ENCODE measurements around the gene OGFOD2. TPM values are rescaled to one million over a fixed set of nuclear protein-coding genes. Genes with fewer than 3 reads are reported as not detected.

Gene OGFOD2
- total and polyA plus RNA-seq, 9 of the 15 experiments (the other 6 are each of a cell fraction or from before 2014, with no cell fraction given), result 1.4 to 111 (median 18.5) TPM

DNA sequence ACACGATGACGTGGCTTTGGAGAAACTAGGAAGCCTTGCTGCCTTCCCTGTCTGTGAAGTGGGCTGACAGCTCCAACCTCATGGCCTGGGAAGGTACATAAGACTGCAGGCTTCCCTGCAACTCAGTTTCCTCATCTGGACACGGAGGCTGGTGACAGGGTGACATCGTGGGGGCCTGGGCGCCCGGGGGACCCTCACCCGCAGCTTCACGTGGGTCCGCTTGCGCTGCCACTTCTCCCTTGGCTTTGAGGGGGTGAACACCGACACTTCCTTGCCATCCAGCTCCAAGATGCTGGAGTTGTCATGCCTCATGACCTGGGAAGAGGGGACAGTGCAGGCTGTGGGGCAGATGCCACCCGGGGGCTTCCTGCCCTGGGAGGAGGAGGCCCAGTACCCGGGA, 13.0 kb downstream of the OGFOD2 start:
- ChIA-PET POLR2A (interaction anchor here (1.0 to 1.1 kb wide), 2 partner anchors 9 to 10 kb away, joined by 3 read pairs; no protein-coding TSS in a partner anchor), CTCF (ENCODE audit: low intra/inter-chr PET ratio) (no interaction called here)
- H4K20me1 ChIP-seq (replicated peaks; ENCODE audit: control insufficient read depth, insufficient read depth, low read length), result 0 out of 2 replicates have a peak, but pooled peaks cover 3% of the 10 kb centered on the region
- H3K9ac ChIP-seq (ENCODE audit: insufficient read depth in 1 of 2, low read depth in 2 of 2, low read length in 2 of 2), result no peak overlapping the region
- intact Hi-C loops (cut with micrococcal nuclease) (loop anchor here (10.0 kb wide), 1 partner anchor 157 kb away; no protein-coding TSS in a partner anchor), in situ Hi-C loops (cut with MboI) (no loop called here)
- H3K4me2 ChIP-seq (ENCODE audit: insufficient read depth, low read length), result no peak overlapping the region
- H3K79me2 ChIP-seq (ENCODE audit: control insufficient read depth, insufficient read depth, low read length), result no peaks in the 10 kb centered on the region; the same call in 2 of the 3 replicates
- H3K27ac ChIP-seq (ENCODE audit: extremely low read depth, low read depth, low read length), result no peak overlapping the region
- DNase-seq (ENCODE audit: extremely low read depth in 1 of 4, low spot score in 3 of 4), result no peak
- no TSS peak for BruUV-seq (replicated peaks)
- TF ChIP-seq SMARCC2 (IDR thresholded peaks at IDR 0.05; ENCODE audit: low read depth) (no peak), GTF2B (IDR thresholded peaks at IDR 0.05; ENCODE audit: extremely low read depth, insufficient read length) (no peak)
- no peaks in the 10 kb centered on the region for H3K9me1 ChIP-seq (ENCODE audit: control insufficient read depth, insufficient read depth, low read length)
- no peak for FAIRE-seq
- H3K4me3 ChIP-seq, result no peak overlapping the region
- peaks cover 15 to 83% of the 10 kb centered on the region in 2 experiments for H3K4me1 ChIP-seq (replicated peaks in 1 of 2; ENCODE audit: control insufficient read depth in 2 of 2, insufficient read depth in 2 of 2, low read length in 2 of 2)
- H2AFZ ChIP-seq (ENCODE audit: low read depth, low read length), result no peak overlapping the region
- H3K36me3 ChIP-seq (ENCODE audit: control insufficient read depth, insufficient read depth, low read length), result peaks cover 14% of the 10 kb centered on the region; the same call in 2 of the 3 replicates
- no peaks in the 10 kb centered on the region for H3K9me3 ChIP-seq (replicated peaks; ENCODE audit: control insufficient read depth, insufficient read depth, low read depth, low read length)
- no peak for ATAC-seq
- WGBS (ENCODE audit: insufficient coverage, low coverage, missing lambda C conversion rate), result 72% methylated on average over 13 of the region's 13 CpGs
- H3K27me3 ChIP-seq (ENCODE audit: control insufficient read depth in 2 of 2, insufficient read depth in 2 of 2, low read length in 2 of 2), result no peaks in the 10 kb centered on the region

GRCh38 chr12:122988612-122989212, 13.7 kb downstream of the OGFOD2 start:
- 73% methylated on average over 18 of the region's 21 CpGs for WGBS (ENCODE audit: insufficient coverage, low coverage, missing lambda C conversion rate)
- Histone ChIP-seq H3K27ac (ENCODE audit: extremely low read depth, low read depth, low read length) (no peak overlapping the region), H3K9me1 (ENCODE audit: control insufficient read depth, insufficient read depth, low read length) (no peaks in the 10 kb centered on the region), H3K79me2 (ENCODE audit: control insufficient read depth, insufficient read depth, low read length) (no peaks in the 10 kb centered on the region), H3K4me2 (ENCODE audit: insufficient read depth, low read length) (no peak overlapping the region), H3K9ac (ENCODE audit: insufficient read depth in 1 of 2, low read depth in 2 of 2, low read length in 2 of 2) (peak overlapping the region in 1 of 2 experiments; percentile 58; a peak in 2 of 4 replicates), H3K36me3 (ENCODE audit: control insufficient read depth, insufficient read depth, low read length) (peaks cover 7% of the 10 kb centered on the region; the same call in 2 of the 3 replicates), H3K27me3 (ENCODE audit: control insufficient read depth in 2 of 2, insufficient read depth in 2 of 2, low read length in 2 of 2) (no peaks in the 10 kb centered on the region), H3K4me3 (no peak overlapping the region), H3K9me3 (replicated peaks; ENCODE audit: control insufficient read depth, insufficient read depth, low read depth, low read length) (no peaks in the 10 kb centered on the region), H4K20me1 (replicated peaks; ENCODE audit: control insufficient read depth, insufficient read depth, low read length) (no peaks in the 10 kb centered on the region), H2AFZ (ENCODE audit: low read depth, low read length) (no peak overlapping the region), H3K4me1 (replicated peaks in 1 of 2; ENCODE audit: control insufficient read depth in 2 of 2, insufficient read depth in 2 of 2, low read length in 2 of 2) (peaks cover 13 to 76% of the 10 kb centered on the region in 2 experiments)
- POLR2A ChIA-PET, result interaction anchor here (1.1 to 1.3 kb wide), 2 partner anchors 10 kb away, joined by 3 to 5 read pairs; no protein-coding TSS in a partner anchor
- intact Hi-C loops (cut with micrococcal nuclease), result loop anchor here (10.0 kb wide), 1 partner anchor 156 kb away; no protein-coding TSS in a partner anchor
- no peak for ATAC-seq
- DNase-seq (ENCODE audit: extremely low read depth in 1 of 4, low spot score in 3 of 4), result no peak
- CTCF ChIA-PET (ENCODE audit: low intra/inter-chr PET ratio), result no interaction called here
- no peak for FAIRE-seq
- in situ Hi-C loops (cut with MboI), result no loop called here
- BruUV-seq (replicated peaks), result no TSS peak
- TF ChIP-seq E2F8 (IDR thresholded peaks at IDR 0.05; ENCODE audit: low read depth, partially characterized antibody) (no peak), ZFP30 (CRISPR knock-in tag; IDR thresholded peaks at IDR 0.05; ENCODE audit: borderline replicate concordance) (no peak), MTA1 (IDR thresholded peaks at IDR 0.05; ENCODE audit: borderline replicate concordance) (no peak), ERF (CRISPR knock-in tag; IDR thresholded peaks at IDR 0.05) (no peak), ETV6 (IDR thresholded peaks at IDR 0.05; ENCODE audit: borderline replicate concordance in 1 of 2, low read depth in 2 of 2, low read length in 1 of 2) (no peak), ETV6 (CRISPR knock-in tag; IDR thresholded peaks at IDR 0.05; ENCODE audit: borderline replicate concordance) (no peak), FOXK2 (conservative IDR thresholded peaks at IDR 0.05 in 1 of 2, IDR thresholded peaks at IDR 0.05 in 1 of 2; ENCODE audit: low read depth in 2 of 2) (no peak), ZNF707 (CRISPR knock-in tag; conservative IDR thresholded peaks at IDR 0.05) (no peak), KLF6 (CRISPR knock-in tag; IDR thresholded peaks at IDR 0.05; ENCODE audit: borderline replicate concordance) (no peak), LCOR (CRISPR knock-in tag; IDR thresholded peaks at IDR 0.05) (no peak)

All from K562 (cell line).